ENCODE measurements around the gene NKAIN1.

Gene NKAIN1

GRCh38 chr1:31232689-31233088 lies 7.0 kb downstream of the NKAIN1 start:
- DNase-seq (ENCODE audit: low read depth): no peak

GRCh38 chr1:31231802-31232201 lies 7.9 kb downstream of the NKAIN1 start:
- DNase-seq (ENCODE audit: low read depth): no peak

GRCh38 chr1:31230378-31230777 lies 9.3 kb downstream of the NKAIN1 start:
- no peak for DNase-seq (ENCODE audit: low read depth)

GRCh38 chr1:31228986-31229385 lies 10.7 kb downstream of the NKAIN1 start:
- no peak for DNase-seq (ENCODE audit: low read depth)

GRCh38 chr1:31227891-31228568 lies 11.7 kb downstream of the NKAIN1 start:
- DNase-seq (ENCODE audit: low read depth): no peak

GRCh38 chr1:31224068-31224467 lies 15.6 kb downstream of the NKAIN1 start:
- no peak for DNase-seq (ENCODE audit: low read depth)

- no peak for DNase-seq (ENCODE audit: low read depth)
Observed at GRCh38 chr1:31222176-31222575, 17.5 kb downstream of the NKAIN1 start.

GRCh38 chr1:31221072-31221471 lies 18.6 kb downstream of the NKAIN1 start:
- DNase-seq (ENCODE audit: low read depth): no peak

GRCh38 chr1:31219489-31219888 lies 20.2 kb downstream of the NKAIN1 start:
- no peak for DNase-seq (ENCODE audit: low read depth)

- no peak for DNase-seq (ENCODE audit: low read depth)
Observed at GRCh38 chr1:31218705-31219104, 21.0 kb downstream of the NKAIN1 start.

- DNase-seq (ENCODE audit: low read depth): no peak
Observed at GRCh38 chr1:31216016-31216415, 23.7 kb downstream of the NKAIN1 start.

- DNase-seq (ENCODE audit: low read depth): no peak
Observed at GRCh38 chr1:31215065-31215570, 24.6 kb downstream of the NKAIN1 start.

GRCh38 chr1:31214316-31215064 lies 25.2 kb downstream of the NKAIN1 start:
- DNase-seq (ENCODE audit: low read depth): no peak

- DNase-seq (ENCODE audit: low read depth): no peak
Observed at GRCh38 chr1:31208361-31208945, 31.2 kb downstream of the NKAIN1 start.

GRCh38 chr1:31207569-31207968 lies 32.1 kb downstream of the NKAIN1 start:
- no peak for DNase-seq (ENCODE audit: low read depth)

GRCh38 chr1:31207046-31207445 lies 32.6 kb downstream of the NKAIN1 start:
- no peak for DNase-seq (ENCODE audit: low read depth)

GRCh38 chr1:31203215-31203614 lies 36.5 kb downstream of the NKAIN1 start:
- no peak for DNase-seq (ENCODE audit: low read depth)

GRCh38 chr1:31201931-31202360 lies 37.7 kb downstream of the NKAIN1 start:
- DNase-seq (ENCODE audit: low read depth): no peak

- DNase-seq (ENCODE audit: low read depth): no peak
Observed at GRCh38 chr1:31199949-31200348, 39.7 kb downstream of the NKAIN1 start.

GRCh38 chr1:31199236-31199790 lies 40.4 kb downstream of the NKAIN1 start:
- no peak for DNase-seq (ENCODE audit: low read depth)

GRCh38 chr1:31198600-31198999 lies 41.1 kb downstream of the NKAIN1 start:
- DNase-seq (ENCODE audit: low read depth): no peak

GRCh38 chr1:31198150-31198549 lies 41.5 kb downstream of the NKAIN1 start:
- DNase-seq (ENCODE audit: low read depth): no peak

- DNase-seq (ENCODE audit: low read depth): no peak
Observed at GRCh38 chr1:31196685-31197084, 43.0 kb downstream of the NKAIN1 start.

Measured in T-helper 22 cell (primary cell).